Esophagus squamous epithelium (tissue), 5 donors: ENCODE data around the gene SMIM26. TPM values are rescaled to one million over a fixed set of nuclear protein-coding genes. Genes with fewer than 3 reads are reported as not detected.
A peak's percentile ranks its signal among the peaks of the same experiment; 100 is the strongest.

Experiments used
- DNase-seq: peaks from one replicate; lab custom pipeline; 2025; lab: John Stamatoyannopoulos, UW
- H3K27ac ChIP-seq, 4 donors: fragments of 200-600 bp; sonication (generic); one replicate each; pipeline ENCODE4 v1.5.1; 2016 to 2019; ENCODE audit warnings: mild to moderate bottlenecking in 1 of 4
- H3K27me3 ChIP-seq, 4 donors: fragments of 200-600 bp; sonication (generic); 1 replicate in 3 of 4; 2 replicates in 1 of 4; pipeline versions ENCODE4 v1.5.1 to v1.6.0; 2017 to 2021; ENCODE audit warnings: antibody characterized with exemption in 1 of 4
- H3K36me3 ChIP-seq, 3 donors: fragments of 200-600 bp; sonication (generic); one replicate each; pipeline ENCODE4 v1.5.1; 2016 to 2019
- H3K4me1 ChIP-seq, 3 donors: fragments of 200-600 bp; sonication (generic); one replicate each; pipeline ENCODE4 v1.5.1; 2017 to 2019
- H3K4me3 ChIP-seq, 4 donors: fragments of 200-600 bp; sonication (generic); 1 replicate in 3 of 4; 2 replicates in 1 of 4; pipeline ENCODE4 v1.5.1; 2016 to 2019; ENCODE audit warnings: mild to moderate bottlenecking in 2 of 4, moderate library complexity in 1 of 4
- H3K9me3 ChIP-seq, 3 donors: fragments of 200-600 bp; sonication (generic); one replicate each; pipeline ENCODE4 v1.5.1; 2016 to 2019
- POLR2A ChIP-seq, 4 donors: fragments of 450-650 bp; IDR thresholded peaks; one replicate each; pipeline ENCODE4 v1.6.1; 2017; ENCODE audit warnings: antibody characterized with exemption in 4 of 4, mild to moderate bottlenecking in 4 of 4, moderate library complexity in 3 of 4
- WGBS, 2 donors: methylation state at CpG; one replicate each; pipeline ENCODE4 v1.1.5; 2018; 5-methylcytosine and 5-hydroxymethylcytosine counted together
- intact Hi-C: fragments of 100-400 bp; cut with DNase I; formaldehyde crosslinking; loops from one replicate; pipeline ENCODE4 v1.15.0; 2022
- total RNA-seq, 4 donors: library from RNA; depleted of rRNA; stranded (reverse); fragments of >200 nt; gene quantifications; one replicate each; pipeline ENCODE4 v1.1.0, GENCODE V29; 2016
- TF ChIP-seq, protein P1 (sequence below), 6 experiments: fragments of 450-650 bp in 4 of 6; fragments of 200-600 bp in 2 of 6; sonication (generic) in 2 of 6; IDR thresholded peaks; one replicate each; pipeline ENCODE4 v1.5.1; 2016 to 2019; ENCODE audit warnings: antibody characterized with exemption in 6 of 6, mild to moderate bottlenecking in 4 of 6, moderate library complexity in 4 of 6
- donor health status: DM: yes; HTN: yes; CAD: no.

Gene SMIM26
- total RNA-seq, 4 donors from 2014 or later, result 72.0 to 147 (median 106) TPM

DNA sequence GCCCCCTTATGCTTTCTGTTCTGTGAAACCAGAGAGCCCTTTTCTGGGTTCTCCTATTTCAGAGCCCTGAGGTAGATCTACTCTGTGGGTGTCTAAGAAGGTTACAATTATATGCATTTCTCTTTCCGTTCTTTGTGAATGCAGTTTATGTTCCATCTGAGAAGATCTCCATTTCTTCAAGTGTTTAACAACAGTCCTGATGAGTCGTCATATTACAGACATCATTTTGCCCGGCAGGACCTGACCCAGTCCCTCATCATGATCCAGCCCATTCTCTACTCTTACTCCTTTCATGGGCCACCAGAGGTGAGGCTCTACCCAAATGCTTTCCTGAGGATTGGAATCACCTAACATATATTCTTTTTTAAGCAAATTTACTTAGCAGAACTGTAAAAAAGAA, 18.8 kb upstream of the SMIM26 start:
- H3K27me3 ChIP-seq, result no peaks in the 10 kb centered on the region
- H3K27ac ChIP-seq, result no peak overlapping the region
- DNase-seq, result no peak
- H3K4me1 ChIP-seq, result no peaks in the 10 kb centered on the region
- intact Hi-C loops, result no loop called here
- WGBS, 2 donors, result 91 to 92% methylated on average over 3 of the region's 3 CpGs
- no peak overlapping the region for H3K4me3 ChIP-seq
- TF ChIP-seq, protein P1, sequence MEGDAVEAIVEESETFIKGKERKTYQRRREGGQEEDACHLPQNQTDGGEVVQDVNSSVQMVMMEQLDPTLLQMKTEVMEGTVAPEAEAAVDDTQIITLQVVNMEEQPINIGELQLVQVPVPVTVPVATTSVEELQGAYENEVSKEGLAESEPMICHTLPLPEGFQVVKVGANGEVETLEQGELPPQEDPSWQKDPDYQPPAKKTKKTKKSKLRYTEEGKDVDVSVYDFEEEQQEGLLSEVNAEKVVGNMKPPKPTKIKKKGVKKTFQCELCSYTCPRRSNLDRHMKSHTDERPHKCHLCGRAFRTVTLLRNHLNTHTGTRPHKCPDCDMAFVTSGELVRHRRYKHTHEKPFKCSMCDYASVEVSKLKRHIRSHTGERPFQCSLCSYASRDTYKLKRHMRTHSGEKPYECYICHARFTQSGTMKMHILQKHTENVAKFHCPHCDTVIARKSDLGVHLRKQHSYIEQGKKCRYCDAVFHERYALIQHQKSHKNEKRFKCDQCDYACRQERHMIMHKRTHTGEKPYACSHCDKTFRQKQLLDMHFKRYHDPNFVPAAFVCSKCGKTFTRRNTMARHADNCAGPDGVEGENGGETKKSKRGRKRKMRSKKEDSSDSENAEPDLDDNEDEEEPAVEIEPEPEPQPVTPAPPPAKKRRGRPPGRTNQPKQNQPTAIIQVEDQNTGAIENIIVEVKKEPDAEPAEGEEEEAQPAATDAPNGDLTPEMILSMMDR (IDR thresholded peaks at IDR 0.05), result no peak
- no peak for TF ChIP-seq POLR2A (IDR thresholded peaks at IDR 0.05)
- H3K9me3 ChIP-seq, result no peaks in the 10 kb centered on the region
- H3K36me3 ChIP-seq, result peaks cover 11 to 100% (median 32%) of the 10 kb centered on the region in 3 donors

DNA sequence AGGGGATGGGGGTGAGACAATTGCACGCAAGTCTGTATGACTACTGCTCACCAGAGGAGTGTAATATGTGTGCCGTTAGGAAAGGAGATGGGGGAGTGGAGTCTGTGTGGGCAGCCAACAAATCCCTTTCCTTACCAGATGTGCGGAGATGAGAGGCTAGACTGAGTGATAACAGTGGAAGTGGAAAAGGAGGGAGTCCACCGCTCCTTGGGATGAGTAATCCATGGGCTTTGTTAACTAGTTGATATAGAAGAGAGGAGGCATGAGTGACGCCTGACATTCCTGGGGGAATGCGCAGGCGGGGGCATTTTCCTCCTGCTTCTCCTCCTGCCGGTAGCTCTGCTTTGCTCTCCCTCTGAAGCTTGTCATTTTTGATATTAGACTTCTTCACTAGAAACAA, 13.5 kb upstream of the SMIM26 start:
- Histone ChIP-seq H3K36me3 (peaks cover 11 to 100% (median 42%) of the 10 kb centered on the region in 3 donors), H3K9me3 (no peaks in the 10 kb centered on the region), H3K4me3 (no peak overlapping the region), H3K27ac (no peak overlapping the region), H3K4me1 (no peaks in the 10 kb centered on the region), H3K27me3 (no peaks in the 10 kb centered on the region)
- WGBS, 2 donors, result 97% methylated on average over 7 to 8 of the region's 8 CpGs
- intact Hi-C loops, result no loop called here
- TF ChIP-seq, protein P1 (IDR thresholded peaks at IDR 0.05), result no peak
- DNase-seq, result no peak

DNA sequence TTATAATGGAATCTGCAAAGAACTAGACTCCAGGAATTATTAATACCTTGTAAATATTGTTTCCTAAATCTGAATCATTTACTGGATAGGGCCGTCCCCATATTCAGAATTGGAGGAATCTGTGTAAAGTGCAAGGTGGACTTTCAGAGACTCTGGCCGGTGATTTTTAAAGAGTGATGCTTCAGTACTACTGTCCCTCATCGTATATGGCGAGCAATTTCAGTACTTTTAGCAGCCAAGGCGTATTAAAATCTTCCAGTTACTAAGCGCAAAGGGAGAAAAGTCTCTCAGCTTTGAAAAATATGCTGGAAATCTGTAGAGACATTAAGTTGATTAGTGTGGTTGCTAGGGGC, 483 bp downstream of the SMIM26 start:
- no peak for DNase-seq
- TF ChIP-seq, protein P1 (IDR thresholded peaks at IDR 0.05), result no peak
- TF ChIP-seq POLR2A (IDR thresholded peaks at IDR 0.05), result no peak
- WGBS, 2 donors, result 4 to 6% methylated on average over 6 of the region's 6 CpGs
- Histone ChIP-seq H3K27me3 (no peaks in the 10 kb centered on the region), H3K27ac (peak overlapping the region; percentile 85 to 92 (median 91)), H3K36me3 (peaks cover 0 to 39% (median 14%) of the 10 kb centered on the region in 3 donors), H3K9me3 (no peaks in the 10 kb centered on the region), H3K4me1 (peaks cover 6 to 23% (median 9%) of the 10 kb centered on the region in 3 donors), H3K4me3 (peak overlapping the region; percentile 72 to 79 (median 74))
- intact Hi-C loops, result no loop called here

DNA sequence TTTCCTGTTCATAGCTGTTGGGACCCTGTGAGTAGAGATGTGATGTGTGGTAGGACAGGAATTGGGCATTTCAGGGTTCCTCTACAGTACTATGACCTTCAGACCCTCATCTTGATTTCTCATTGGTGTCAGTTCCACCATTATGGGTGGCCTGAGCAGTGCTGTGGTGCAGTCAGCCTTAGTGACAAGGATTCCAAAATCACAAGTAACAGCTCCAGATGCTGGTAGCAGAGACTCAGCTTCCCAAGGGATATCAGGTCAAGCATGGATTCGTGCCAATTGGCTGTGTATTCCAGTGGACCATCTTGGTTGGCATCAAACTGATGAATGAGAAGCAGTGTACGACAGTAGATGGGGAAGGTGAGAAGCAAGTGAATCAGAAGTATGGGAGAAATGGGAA, 3.8 kb downstream of the SMIM26 start:
- 93 to 100% methylated on average over 2 of the region's 2 CpGs for WGBS, 2 donors
- no peak for DNase-seq
- H3K4me3 ChIP-seq, result no peak overlapping the region

DNA sequence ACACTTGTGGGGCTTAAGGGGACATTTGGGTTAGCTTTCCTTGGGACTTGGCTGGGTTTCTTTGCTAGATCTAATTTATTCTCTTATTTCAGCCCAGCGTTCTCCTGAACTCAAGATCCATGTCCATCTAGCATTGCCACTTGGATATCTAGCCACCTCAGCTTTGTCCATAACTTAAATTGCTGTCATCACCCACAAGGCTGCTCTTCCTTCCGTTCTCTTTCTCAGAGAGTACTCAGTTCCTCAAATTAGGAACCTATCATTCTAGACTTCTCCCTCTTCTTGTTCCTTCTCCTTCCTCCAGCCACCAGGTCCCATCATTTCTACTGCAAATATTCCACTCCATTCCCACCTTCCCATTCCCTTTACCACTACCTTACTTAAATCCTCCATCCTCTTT, 4.3 kb downstream of the SMIM26 start:
- 84 to 88% methylated on average over 2 of the region's 2 CpGs for WGBS, 2 donors
- DNase-seq, result no peak
- no peaks in the 10 kb centered on the region for H3K9me3 ChIP-seq
- intact Hi-C loops, result no loop called here
- H3K4me3 ChIP-seq, result no peak overlapping the region
- H3K4me1 ChIP-seq, result peaks cover 3 to 19% (median 9%) of the 10 kb centered on the region in 3 donors
- TF ChIP-seq, protein P1 (IDR thresholded peaks at IDR 0.05), result no peak
- no peak for TF ChIP-seq POLR2A (IDR thresholded peaks at IDR 0.05)
- no peak overlapping the region for H3K27ac ChIP-seq
- peaks cover 0 to 31% (median 14%) of the 10 kb centered on the region in 3 donors for H3K36me3 ChIP-seq
- H3K27me3 ChIP-seq, result no peaks in the 10 kb centered on the region

More for the DNA sequence above, 3.8 kb downstream of the SMIM26 start:
- Histone ChIP-seq H3K36me3 (peaks cover 0 to 31% (median 14%) of the 10 kb centered on the region in 3 donors), H3K4me1 (peaks cover 6 to 23% (median 9%) of the 10 kb centered on the region in 3 donors), H3K27ac (no peak overlapping the region), H3K27me3 (no peaks in the 10 kb centered on the region), H3K9me3 (no peaks in the 10 kb centered on the region)
- intact Hi-C loops, result no loop called here
- TF ChIP-seq POLR2A (IDR thresholded peaks at IDR 0.05), result no peak
- TF ChIP-seq, protein P1 (IDR thresholded peaks at IDR 0.05), result no peak
